CD4-positive, alpha-beta T cell (primary cell): ENCODE measurements around the gene CASZ1. TPM values are rescaled to one million over a fixed set of nuclear protein-coding genes. Genes with fewer than 3 reads are reported as not detected.

Experiments used
- ATAC-seq: fragments of 200-7000 bp; cut with Tn5 transposase; one replicate; pipeline ENCODE4 v1.10.0; 2022; ENCODE audit warnings: mild to moderate bottlenecking; ENCODE audit not compliant: poor library complexity
- CTCF ChIA-PET: fragments of 350-600 bp; sonication (Branson Sonifier 250); formaldehyde crosslinking; loops from one replicate; lab custom pipeline; 2021; ENCODE audit warnings: antibody characterized with exemption, inconsistent platforms; lab: Charles Lee
- POLR2A ChIA-PET: fragments of 350-600 bp; sonication (Branson Sonifier 250); formaldehyde crosslinking; loops from one replicate; lab custom pipeline; 2021; ENCODE audit warnings: antibody characterized with exemption, inconsistent platforms; lab: Charles Lee
- DNase-seq, 14 experiments: peaks; one replicate each; pipeline ENCODE4 v3.0.0-alpha.2; 2013 to 2020; ENCODE audit warnings: mixed read lengths in 2 of 14
- H3K27ac ChIP-seq, 2 donors: one replicate each; pipeline versions ENCODE4 v1.5.1 to v1.7.0; 2013; ENCODE audit warnings: low read length in 2 of 2, low read depth in 1 of 2, mild to moderate bottlenecking in 1 of 2
- H3K27me3 ChIP-seq, 2 experiments: 1 replicate in 1 of 2; 2 replicates in 1 of 2; pipeline versions ENCODE4 v1.6.1 to v1.7.0; 2013; ENCODE audit warnings: low read length in 2 of 2, control low read depth in 1 of 2, mild to moderate bottlenecking in 1 of 2, moderate library complexity in 1 of 2; ENCODE audit not compliant: insufficient read depth in 2 of 2, control insufficient read depth in 1 of 2
- H3K36me3 ChIP-seq: one replicate; pipeline ENCODE4 v1.6.1; 2013; ENCODE audit warnings: low read length, control low read depth; ENCODE audit not compliant: insufficient read depth
- H3K4me1 ChIP-seq: one replicate; pipeline ENCODE4 v1.6.1; 2013; ENCODE audit warnings: low read length, control low read depth; ENCODE audit not compliant: insufficient read depth
- H3K4me3 ChIP-seq: one replicate; pipeline ENCODE4 v1.5.1; 2013; ENCODE audit warnings: mild to moderate bottlenecking, low read length, moderate library complexity
- H3K9me3 ChIP-seq, 2 experiments: 1 replicate in 1 of 2; 2 replicates in 1 of 2; pipeline versions ENCODE4 v1.6.1 to v1.7.0; 2013; ENCODE audit warnings: low read length in 2 of 2, mild to moderate bottlenecking in 2 of 2, control low read depth in 1 of 2, moderate library complexity in 1 of 2; ENCODE audit not compliant: control insufficient read depth in 1 of 2, insufficient read depth in 1 of 2
- H3K27ac Mint-ChIP-seq: one replicate; pipeline ENCODE4 v1.8.0; 2020; ENCODE audit warnings: mixed read lengths
- H3K27me3 Mint-ChIP-seq: one replicate; pipeline ENCODE4 v1.8.0; 2021; ENCODE audit warnings: mixed read lengths
- H3K36me3 Mint-ChIP-seq: one replicate; pipeline ENCODE4 v1.8.0; 2021; ENCODE audit warnings: low read depth, mixed read lengths
- H3K4me1 Mint-ChIP-seq: one replicate; pipeline ENCODE4 v1.8.0; 2021; ENCODE audit warnings: low read depth, mixed read lengths
- H3K4me3 Mint-ChIP-seq: one replicate; pipeline ENCODE4 v1.8.0; 2020; ENCODE audit warnings: mild to moderate bottlenecking, mixed read lengths
- H3K9me3 Mint-ChIP-seq: one replicate; pipeline ENCODE4 v1.8.0; 2020; ENCODE audit warnings: mixed read lengths
- intact Hi-C, 2 experiments: fragments of 100-400 bp; cut with DNase I in 1 of 2; cut with micrococcal nuclease in 1 of 2; formaldehyde crosslinking; loops; one replicate each; pipeline versions ENCODE4 v1.15.1 to v1.9.0; 2023 to 2025; cut with DNase I, micrococcal nuclease
- total RNA-seq, 174 experiments: library from RNA in 2 of 174; stranded (reverse) in 2 of 174; gene quantifications; one replicate each; pipeline ENCODE4 v1.2.3 and lab custom pipeline; 2021 to 2026
- TF ChIP-seq, protein P1 (sequence below): fragments of 200-600 bp; IDR thresholded peaks from one replicate; pipeline ENCODE4 v1.8.0; 2022; ENCODE audit warnings: antibody characterized with exemption, mild to moderate bottlenecking

Gene CASZ1
- total RNA-seq, 2 experiments from 2014 or later, result 21.8 to 22.8 TPM

DNA sequence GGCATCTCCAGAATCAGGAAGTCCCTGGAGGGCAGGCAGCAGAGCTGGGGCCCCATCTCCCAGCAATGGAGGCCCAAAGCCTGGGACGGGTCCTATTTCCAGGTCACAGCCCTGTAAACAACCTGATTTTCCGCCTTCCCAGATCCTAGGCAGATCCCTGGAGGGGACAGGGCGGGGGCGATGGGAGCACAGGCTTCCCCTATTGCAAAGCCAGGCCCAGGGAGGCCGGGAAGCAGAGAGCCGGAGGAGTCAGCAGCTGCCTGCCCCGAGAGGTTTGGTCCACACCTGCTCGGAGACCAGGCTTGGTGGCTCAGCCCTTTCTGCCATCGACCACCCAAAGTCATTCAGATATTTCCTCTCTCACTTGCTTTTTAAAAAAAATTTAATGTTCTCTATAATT is 29.2 kb downstream of the CASZ1 start:
- no peaks in the 10 kb centered on the region for H3K36me3 Mint-ChIP-seq
- H3K27ac ChIP-seq, result no peak overlapping the region
- H3K4me3 ChIP-seq, result no peak overlapping the region
- DNase-seq, result no peak
- no peaks in the 10 kb centered on the region for H3K27me3 Mint-ChIP-seq
- H3K4me1 Mint-ChIP-seq, result no peaks in the 10 kb centered on the region
- ChIA-PET POLR2A (no interaction called here), CTCF (no interaction called here)
- intact Hi-C loops, result no loop called here
- no peak overlapping the region for H3K27ac Mint-ChIP-seq
- H3K36me3 ChIP-seq, result no peaks in the 10 kb centered on the region
- TF ChIP-seq, protein P1, sequence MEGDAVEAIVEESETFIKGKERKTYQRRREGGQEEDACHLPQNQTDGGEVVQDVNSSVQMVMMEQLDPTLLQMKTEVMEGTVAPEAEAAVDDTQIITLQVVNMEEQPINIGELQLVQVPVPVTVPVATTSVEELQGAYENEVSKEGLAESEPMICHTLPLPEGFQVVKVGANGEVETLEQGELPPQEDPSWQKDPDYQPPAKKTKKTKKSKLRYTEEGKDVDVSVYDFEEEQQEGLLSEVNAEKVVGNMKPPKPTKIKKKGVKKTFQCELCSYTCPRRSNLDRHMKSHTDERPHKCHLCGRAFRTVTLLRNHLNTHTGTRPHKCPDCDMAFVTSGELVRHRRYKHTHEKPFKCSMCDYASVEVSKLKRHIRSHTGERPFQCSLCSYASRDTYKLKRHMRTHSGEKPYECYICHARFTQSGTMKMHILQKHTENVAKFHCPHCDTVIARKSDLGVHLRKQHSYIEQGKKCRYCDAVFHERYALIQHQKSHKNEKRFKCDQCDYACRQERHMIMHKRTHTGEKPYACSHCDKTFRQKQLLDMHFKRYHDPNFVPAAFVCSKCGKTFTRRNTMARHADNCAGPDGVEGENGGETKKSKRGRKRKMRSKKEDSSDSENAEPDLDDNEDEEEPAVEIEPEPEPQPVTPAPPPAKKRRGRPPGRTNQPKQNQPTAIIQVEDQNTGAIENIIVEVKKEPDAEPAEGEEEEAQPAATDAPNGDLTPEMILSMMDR, result no peak
- ATAC-seq, result no peak
- no peaks in the 10 kb centered on the region for H3K27me3 ChIP-seq
- no peaks in the 10 kb centered on the region for H3K9me3 ChIP-seq
- H3K4me1 ChIP-seq, result no peaks in the 10 kb centered on the region
- no peaks in the 10 kb centered on the region for H3K9me3 Mint-ChIP-seq
- no peak overlapping the region for H3K4me3 Mint-ChIP-seq

DNA sequence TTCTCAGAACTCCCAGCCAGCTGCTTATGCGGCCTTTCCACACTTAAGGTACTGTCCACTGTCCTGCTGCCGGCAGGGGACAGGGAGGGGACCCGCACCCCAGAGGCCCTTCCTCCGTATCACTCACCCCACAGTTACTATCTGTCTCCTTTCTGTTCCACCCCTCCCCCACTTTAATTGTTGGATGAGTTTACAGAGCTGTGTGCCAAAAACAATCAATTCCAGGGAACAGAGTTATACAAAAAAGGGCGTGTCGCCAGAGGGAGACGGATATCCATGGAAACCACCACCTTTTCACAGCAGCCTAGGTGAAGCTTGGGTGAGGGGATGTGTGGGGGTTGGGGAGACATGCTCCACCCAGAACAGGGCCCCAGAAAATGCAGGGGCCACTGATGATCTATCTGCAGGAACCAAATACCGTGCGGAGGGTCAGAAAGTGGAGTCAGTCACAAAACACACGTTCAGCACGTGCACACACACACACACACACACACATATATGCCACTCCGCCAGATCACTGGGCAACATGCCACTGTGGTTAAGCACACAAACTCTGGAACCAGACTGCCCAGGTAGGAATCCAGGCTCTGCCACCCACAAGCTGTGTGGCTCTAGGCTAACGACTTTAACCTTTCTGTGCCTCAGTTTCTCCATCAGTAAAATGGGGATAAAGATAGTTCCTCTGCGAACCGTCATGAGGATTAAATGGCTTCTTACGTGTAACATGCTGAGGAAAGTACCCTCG is 30.5 kb downstream of the CASZ1 start:
- ATAC-seq (no peak), DNase-seq (no peak)
- no peak overlapping the region for H3K4me3 ChIP-seq
- Mint-ChIP-seq H3K27ac (no peak overlapping the region), H3K4me1 (no peaks in the 10 kb centered on the region), H3K27me3 (no peaks in the 10 kb centered on the region), H3K4me3 (no peak overlapping the region), H3K36me3 (no peaks in the 10 kb centered on the region), H3K9me3 (no peaks in the 10 kb centered on the region)
- H3K9me3 ChIP-seq, result no peaks in the 10 kb centered on the region
- intact Hi-C loops, result no loop called here
- no peak overlapping the region for H3K27ac ChIP-seq
- TF ChIP-seq, protein P1, result no peak
- peaks cover 8% of the 10 kb centered on the region for H3K4me1 ChIP-seq
- H3K36me3 ChIP-seq, result no peaks in the 10 kb centered on the region
- ChIA-PET POLR2A (no interaction called here), CTCF (no interaction called here)
- H3K27me3 ChIP-seq, result no peaks in the 10 kb centered on the region

DNA sequence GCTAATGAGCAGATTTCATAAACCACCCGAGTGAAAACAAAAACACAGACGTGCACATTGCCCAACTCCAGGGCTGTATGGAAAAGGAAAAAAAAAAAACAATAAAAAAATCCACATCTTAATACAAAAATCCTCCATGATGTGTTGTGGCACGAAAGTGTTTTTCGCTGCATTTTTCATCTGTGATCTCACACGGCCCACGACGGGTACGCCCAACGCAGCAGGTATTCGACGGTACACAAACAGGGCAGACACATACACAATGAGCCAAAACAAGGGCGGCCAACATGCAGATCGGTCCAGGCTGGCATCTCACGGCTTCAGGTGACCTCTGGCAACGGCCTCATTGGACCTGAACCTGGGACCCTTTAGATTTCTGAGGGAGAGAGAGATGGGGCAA is 31.1 kb downstream of the CASZ1 start:
- intact Hi-C loops, result no loop called here
- Histone ChIP-seq H3K27me3 (no peaks in the 10 kb centered on the region), H3K27ac (no peak overlapping the region), H3K9me3 (no peaks in the 10 kb centered on the region), H3K4me1 (peaks cover 8% of the 10 kb centered on the region), H3K4me3 (no peak overlapping the region), H3K36me3 (no peaks in the 10 kb centered on the region)
- Mint-ChIP-seq H3K9me3 (no peaks in the 10 kb centered on the region), H3K36me3 (no peaks in the 10 kb centered on the region), H3K4me3 (no peak overlapping the region), H3K27me3 (no peaks in the 10 kb centered on the region), H3K27ac (no peak overlapping the region), H3K4me1 (no peaks in the 10 kb centered on the region)
- ChIA-PET POLR2A (no interaction called here), CTCF (no interaction called here)
- ATAC-seq (no peak), DNase-seq (no peak)
- TF ChIP-seq, protein P1, result no peak
